Tibial nerve (tissue), 3 donors: Measurements from ENCODE around the gene ZNF124.

Source experiments
- CTCF ChIP-seq, 5 experiments: fragments of 200-600 bp in 3 of 5; fragments of 450-650 bp in 2 of 5; sonication (generic) in 3 of 5; IDR thresholded peaks; one replicate each; pipeline ENCODE4 v1.5.1; 2016 to 2019; ENCODE audit warnings: antibody characterized with exemption in 5 of 5, mild to moderate bottlenecking in 3 of 5, moderate library complexity in 2 of 5
- POLR2A ChIP-seq, 2 donors: fragments of 450-650 bp; IDR thresholded peaks; one replicate each; pipeline ENCODE4 v1.6.1; 2017; ENCODE audit warnings: antibody characterized with exemption in 2 of 2, mild to moderate bottlenecking in 2 of 2, moderate library complexity in 2 of 2

- TF ChIP-seq CTCF (IDR thresholded peaks at IDR 0.05) (no peak), POLR2A (IDR thresholded peaks at IDR 0.05) (no peak)
Measured at GRCh38 chr1:247115141-247115510, 56.7 kb downstream of the ZNF124 start.
